ENCODE results near the gene FEN1. TPM values are rescaled to one million over a fixed set of nuclear protein-coding genes. Genes with fewer than 3 reads are reported as not detected.

Gene FEN1
- total RNA-seq, 1 donor from 2014 or later, result 23.9 TPM

DNA sequence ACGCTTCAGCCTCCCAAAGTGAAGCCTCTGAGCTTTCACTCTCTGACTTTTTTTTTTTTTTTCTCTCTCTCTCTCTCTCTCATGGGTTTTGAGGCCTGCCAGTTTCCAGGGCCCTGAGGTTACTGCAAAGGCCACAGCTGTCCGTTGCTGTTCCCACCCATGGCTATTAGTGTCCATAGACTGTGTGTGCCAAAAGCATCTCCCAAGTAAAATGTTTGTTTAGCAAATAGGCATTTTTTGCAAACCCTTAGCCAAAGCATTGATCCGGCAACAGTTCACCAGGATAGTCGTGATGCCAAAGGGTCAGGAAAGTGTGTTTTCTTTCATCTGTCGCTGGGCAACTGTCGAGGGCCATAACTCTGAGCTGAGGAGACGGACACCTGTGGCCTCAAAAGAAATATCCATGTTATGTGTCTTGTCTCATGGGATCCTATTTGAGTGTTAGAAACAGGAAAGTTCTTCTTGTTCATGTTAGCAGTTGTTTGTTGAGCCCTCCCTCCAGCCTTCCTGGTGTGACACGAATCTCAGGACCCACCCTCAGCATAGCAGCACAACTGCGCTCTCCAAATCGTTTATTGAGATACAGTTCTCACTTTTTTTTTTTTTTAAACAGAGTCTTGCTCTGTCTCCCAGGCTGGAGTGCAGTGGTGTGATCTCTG, 53.8 kb downstream of the FEN1 start:
- ATAC-seq (ENCODE audit: low read depth) (no peak), DNase-seq (no peak)
- no peak for TF ChIP-seq CTCF (IDR thresholded peaks at IDR 0.05)
- CTCF ChIA-PET, result no interaction called here
- Mint-ChIP-seq H3K4me1 (no peaks in the 10 kb centered on the region), H3K36me3 (ENCODE audit: low read depth) (no peaks in the 10 kb centered on the region), H3K27ac (no peak overlapping the region), H3K9me3 (no peaks in the 10 kb centered on the region), H3K27me3 (no peaks in the 10 kb centered on the region), H3K4me3 (no peak overlapping the region)
- POLR2A ChIA-PET, result interaction anchor here (0.8 kb wide), 1 partner anchor 572 kb away, joined by 4 read pairs; the partner anchor contains the start of gene SCGB1A1
- intact Hi-C loops (cut with micrococcal nuclease), result no loop called here

Other genes with a start within 250 kb of the FEN1 start
- not detected in 2 replicates for gene SYT7, start 211.8 kb upstream of the FEN1 start, total RNA-seq
- not detected in 2 replicates for gene DAGLA, start 112.5 kb upstream of the FEN1 start, total RNA-seq
- 0.78 and 1.0 TPM in 2 replicates for gene MYRF, start 40.3 kb upstream of the FEN1 start, total RNA-seq
- 87.4 and 94.0 TPM in 2 replicates for gene TMEM258, start 312 bp upstream of the FEN1 start, total RNA-seq
- gene FADS1, start 24.1 kb downstream of the FEN1 start, total RNA-seq, result 19.6 and 23.3 TPM in 2 replicates
- 10.9 and 13.4 TPM in 2 replicates for gene FADS2, start 35.4 kb downstream of the FEN1 start, total RNA-seq
- gene FADS3, start 98.6 kb downstream of the FEN1 start, total RNA-seq, result 121 and 135 TPM in 2 replicates
- gene RAB3IL1, start 124.7 kb downstream of the FEN1 start, total RNA-seq, result not detected in 2 replicates
- gene BEST1, start 157.4 kb downstream of the FEN1 start, total RNA-seq, result 0.16 and 0.44 TPM in 2 replicates
- 865 and 906 TPM in 2 replicates for gene FTH1, start 174.7 kb downstream of the FEN1 start, total RNA-seq